Loucy (cell line): Measurements from ENCODE around the gene MACROD2.

ENCODE experiments used
- H2AFZ ChIP-seq: fragments of 200-600 bp; sonication (generic); 2 replicates; pipeline ENCODE4 v1.6.0; 2016; ENCODE audit warnings: antibody characterized with exemption, mild to moderate bottlenecking, low read length, moderate library complexity
- H3F3A ChIP-seq: fragments of 200-600 bp; 2 replicates; pipeline ENCODE4 v1.6.0; 2016; ENCODE audit warnings: antibody characterized with exemption, low read depth, mild to moderate bottlenecking
- H3K27me3 ChIP-seq: fragments of 200-600 bp; sonication (generic); 2 replicates; pipeline ENCODE4 v1.6.1; 2014; ENCODE audit warnings: low read length, mild to moderate bottlenecking; ENCODE audit not compliant: insufficient read depth, poor library complexity, severe bottlenecking
- H3K36me3 ChIP-seq: fragments of 200-600 bp; sonication (generic); 2 replicates; pipeline ENCODE4 v1.6.1; 2016; ENCODE audit warnings: low read length; ENCODE audit not compliant: insufficient read depth
- H3K4me1 ChIP-seq: fragments of 200-600 bp; sonication (generic); 2 replicates; pipeline ENCODE4 v1.5.1; 2014; ENCODE audit warnings: low read length, mild to moderate bottlenecking; ENCODE audit not compliant: insufficient read depth, poor library complexity, severe bottlenecking
- H3K4me2 ChIP-seq: fragments of 200-600 bp; sonication (generic); 2 replicates; pipeline ENCODE4 v1.6.0; 2014; ENCODE audit warnings: antibody characterized with exemption, low read length, low read depth, mild to moderate bottlenecking; ENCODE audit not compliant: poor library complexity, severe bottlenecking
- H3K4me3 ChIP-seq: fragments of 200-600 bp; sonication (generic); 2 replicates; pipeline ENCODE4 v1.5.1; 2014; ENCODE audit warnings: low read length, mild to moderate bottlenecking, mixed read lengths; ENCODE audit not compliant: poor library complexity, severe bottlenecking
- H3K79me2 ChIP-seq: fragments of 200-600 bp; sonication (generic); 2 replicates; pipeline ENCODE4 v1.6.1; 2014; ENCODE audit warnings: low read length; ENCODE audit not compliant: insufficient read depth
- H3K9ac ChIP-seq: fragments of 200-600 bp; sonication (generic); 2 replicates; pipeline ENCODE4 v1.6.0; 2014; ENCODE audit warnings: mild to moderate bottlenecking, low read depth, low read length, moderate library complexity; ENCODE audit not compliant: poor library complexity, severe bottlenecking
- H3K9me2 ChIP-seq: fragments of 200-600 bp; sonication (generic); replicated peaks from 2 replicates; pipeline ENCODE4 v1.6.1; 2016; ENCODE audit warnings: low read depth, low read length, mixed read lengths
- H3K9me3 ChIP-seq: fragments of 200-600 bp; sonication (generic); 2 replicates; pipeline ENCODE4 v1.6.1; 2014; ENCODE audit warnings: mild to moderate bottlenecking, antibody characterized with exemption, low read length, low read depth; ENCODE audit not compliant: insufficient read depth
- H4K20me1 ChIP-seq: fragments of 200-600 bp; sonication (generic); 2 replicates; pipeline ENCODE4 v1.6.0; 2014; ENCODE audit warnings: antibody characterized with exemption, low read length, mild to moderate bottlenecking; ENCODE audit not compliant: insufficient read depth, poor library complexity, severe bottlenecking
- CTCF ChIP-seq: fragments of 200-600 bp; sonication (generic); conservative IDR thresholded peaks from 2 replicates; pipeline ENCODE4 v1.5.1; 2014; ENCODE audit warnings: mild to moderate bottlenecking, antibody characterized with exemption, low read length
- EZH2phosphoT487 ChIP-seq: fragments of 200-600 bp; IDR thresholded peaks from 2 replicates; pipeline ENCODE4 v1.6.1; 2018; ENCODE audit warnings: antibody characterized with exemption, mild to moderate bottlenecking, moderate library complexity, borderline replicate concordance

Gene MACROD2

GRCh38 chr20:15924556-15924955 is 1929.2 kb downstream of the MACROD2 start:
- Histone ChIP-seq H3K9me2 (no peaks in the 10 kb centered on the region), H3K27me3 (no peaks in the 10 kb centered on the region), H3F3A (no peaks in the 10 kb centered on the region), H3K4me1 (no peaks in the 10 kb centered on the region), H3K4me2 (no peak overlapping the region), H3K9me3 (no peaks in the 10 kb centered on the region), H3K79me2 (no peaks in the 10 kb centered on the region), H3K4me3 (no peak overlapping the region), H3K9ac (no peak overlapping the region), H3K36me3 (no peaks in the 10 kb centered on the region), H2AFZ (no peak overlapping the region), H4K20me1 (no peaks in the 10 kb centered on the region)
- TF ChIP-seq CTCF (no peak), EZH2phosphoT487 (no peak)

- H3K4me2 ChIP-seq = no peak overlapping the region
- no peak for TF ChIP-seq EZH2phosphoT487
- TF ChIP-seq CTCF = no peak
- H3K79me2 ChIP-seq = no peaks in the 10 kb centered on the region
- no peaks in the 10 kb centered on the region for H3K9me2 ChIP-seq
- no peaks in the 10 kb centered on the region for H3K4me1 ChIP-seq
- H3K27me3 ChIP-seq = no peaks in the 10 kb centered on the region
- no peak overlapping the region for H3K9ac ChIP-seq
- H3K9me3 ChIP-seq = no peaks in the 10 kb centered on the region
- no peak overlapping the region for H2AFZ ChIP-seq
- H3K4me3 ChIP-seq = no peak overlapping the region
- H4K20me1 ChIP-seq = no peaks in the 10 kb centered on the region
- H3K36me3 ChIP-seq = no peaks in the 10 kb centered on the region
- no peaks in the 10 kb centered on the region for H3F3A ChIP-seq
These were observed 1930.1 kb downstream of the MACROD2 start for GRCh38 chr20:15925376-15925775.

- Histone ChIP-seq H3K4me3 (no peak overlapping the region), H3K79me2 (no peaks in the 10 kb centered on the region), H3K4me2 (no peak overlapping the region), H2AFZ (no peak overlapping the region), H4K20me1 (no peaks in the 10 kb centered on the region), H3K9me2 (no peaks in the 10 kb centered on the region), H3K9ac (no peak overlapping the region), H3K9me3 (no peaks in the 10 kb centered on the region), H3F3A (no peaks in the 10 kb centered on the region), H3K4me1 (no peaks in the 10 kb centered on the region), H3K27me3 (no peaks in the 10 kb centered on the region), H3K36me3 (no peaks in the 10 kb centered on the region)
- TF ChIP-seq CTCF = no peak
- TF ChIP-seq EZH2phosphoT487 = no peak
These were observed 1932.8 kb downstream of the MACROD2 start for GRCh38 chr20:15927893-15928650.
